LNCaP clone FGC (cell line): ENCODE data around the gene OVCA2.

Source experiments
- DNase-seq: peaks from one replicate; pipeline ENCODE4 v3.0.0-alpha.2; 2011; ENCODE audit warnings: low read depth
- H3K4me3 ChIP-seq: 2 replicates; pipeline ENCODE4 v1.5.1; 2011; ENCODE audit warnings: mild to moderate bottlenecking, low read depth, low read length, control low read depth
- TF ChIP-seq, protein P1 (sequence below): IDR thresholded peaks from 2 replicates; pipeline ENCODE4 v1.5.1; 2012; ENCODE audit warnings: mild to moderate bottlenecking; ENCODE audit not compliant: control insufficient read depth, insufficient read depth; ENCODE audit errors: extremely low read depth

OVCA2 gene

DNA sequence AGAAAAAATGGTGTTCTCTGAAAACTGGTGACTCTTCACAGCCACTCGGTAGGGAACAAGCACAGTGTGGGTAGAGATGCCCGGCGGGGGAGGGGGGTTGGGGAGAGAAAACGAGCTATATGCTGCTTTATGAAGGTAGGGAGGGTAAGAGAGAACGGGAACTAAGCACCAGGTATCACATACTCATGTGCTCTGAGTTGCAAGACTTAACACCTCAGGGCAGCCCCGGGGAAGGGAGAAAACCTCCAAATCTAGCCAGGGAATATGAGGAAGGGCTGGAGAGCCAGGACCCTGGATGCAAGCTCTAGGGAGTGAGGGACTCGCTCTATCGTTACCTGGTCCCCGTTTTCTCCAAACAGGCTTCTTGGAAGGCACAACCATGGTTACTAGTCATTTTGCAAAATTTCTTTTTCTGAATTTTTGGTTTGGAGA, 48.4 kb downstream of the OVCA2 start:
- no peak overlapping the region for H3K4me3 ChIP-seq
- no peak for DNase-seq
- TF ChIP-seq, protein P1, sequence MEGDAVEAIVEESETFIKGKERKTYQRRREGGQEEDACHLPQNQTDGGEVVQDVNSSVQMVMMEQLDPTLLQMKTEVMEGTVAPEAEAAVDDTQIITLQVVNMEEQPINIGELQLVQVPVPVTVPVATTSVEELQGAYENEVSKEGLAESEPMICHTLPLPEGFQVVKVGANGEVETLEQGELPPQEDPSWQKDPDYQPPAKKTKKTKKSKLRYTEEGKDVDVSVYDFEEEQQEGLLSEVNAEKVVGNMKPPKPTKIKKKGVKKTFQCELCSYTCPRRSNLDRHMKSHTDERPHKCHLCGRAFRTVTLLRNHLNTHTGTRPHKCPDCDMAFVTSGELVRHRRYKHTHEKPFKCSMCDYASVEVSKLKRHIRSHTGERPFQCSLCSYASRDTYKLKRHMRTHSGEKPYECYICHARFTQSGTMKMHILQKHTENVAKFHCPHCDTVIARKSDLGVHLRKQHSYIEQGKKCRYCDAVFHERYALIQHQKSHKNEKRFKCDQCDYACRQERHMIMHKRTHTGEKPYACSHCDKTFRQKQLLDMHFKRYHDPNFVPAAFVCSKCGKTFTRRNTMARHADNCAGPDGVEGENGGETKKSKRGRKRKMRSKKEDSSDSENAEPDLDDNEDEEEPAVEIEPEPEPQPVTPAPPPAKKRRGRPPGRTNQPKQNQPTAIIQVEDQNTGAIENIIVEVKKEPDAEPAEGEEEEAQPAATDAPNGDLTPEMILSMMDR: no peak

DNA sequence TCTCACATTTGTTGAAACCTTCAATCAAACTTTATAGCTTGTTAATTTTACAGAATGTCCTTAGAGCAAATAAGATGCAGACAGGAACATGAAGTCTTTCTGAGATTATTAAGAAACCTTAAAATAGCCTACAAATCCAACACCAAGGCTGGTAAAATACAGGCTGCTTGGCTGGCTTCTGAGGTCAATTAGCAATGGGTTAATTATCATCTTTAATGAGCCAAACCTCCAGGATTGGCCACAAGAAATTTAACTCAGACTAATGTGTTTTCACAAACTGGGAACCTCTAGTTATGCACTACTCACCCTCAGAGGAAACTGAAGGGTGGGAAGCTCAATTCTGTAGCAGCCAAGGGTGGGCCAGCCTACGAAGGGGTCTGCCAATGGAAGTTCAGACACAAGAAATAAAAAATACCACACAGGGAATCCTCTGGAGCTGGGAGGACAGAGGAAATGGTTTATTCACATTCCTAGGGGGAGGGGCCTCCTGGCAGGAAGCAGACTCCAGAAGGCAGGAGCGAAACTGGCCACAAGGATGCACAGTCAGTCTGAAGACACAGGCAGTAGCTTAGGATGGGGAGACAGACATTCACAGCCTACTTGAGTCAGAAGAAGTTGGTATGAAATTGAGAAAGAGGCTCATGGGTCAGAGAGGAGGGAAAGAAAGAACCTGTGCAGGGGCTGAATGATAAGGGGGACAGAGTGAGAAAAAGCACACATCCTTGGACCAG, 49.1 kb downstream of the OVCA2 start:
- TF ChIP-seq, protein P1: no peak
- 0 out of 2 replicates have a peak overlapping the region, but pooled peaks have one; percentile 14 for H3K4me3 ChIP-seq
- peak; percentile 45 for DNase-seq

DNA sequence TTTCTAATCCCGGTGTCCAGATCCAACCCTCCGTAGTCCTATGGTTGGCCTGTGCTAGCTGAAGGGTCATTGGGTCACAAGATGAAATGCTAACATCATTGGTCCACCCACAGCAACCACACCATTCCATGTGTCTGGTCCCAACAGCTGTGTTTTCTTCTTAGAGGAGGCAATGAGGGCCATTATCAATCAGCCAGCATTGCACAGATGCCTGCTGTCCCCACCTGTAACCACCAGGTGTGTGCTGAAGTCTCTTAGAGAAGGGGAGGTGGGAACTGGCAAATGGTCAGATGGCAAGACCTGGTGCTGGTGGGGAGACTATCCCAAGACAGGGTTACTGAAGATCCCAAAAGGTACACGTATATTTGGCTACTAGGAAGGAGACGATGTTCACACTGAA, 50.4 kb downstream of the OVCA2 start:
- TF ChIP-seq, protein P1: no peak
- DNase-seq: no peak

More for the DNA sequence above, 50.4 kb downstream of the OVCA2 start:
- no peak overlapping the region for H3K4me3 ChIP-seq
